PC-9 (cell line): Measurements from ENCODE around the gene ERBB4.

ENCODE experiments used
- EZH2 ChIP-seq: fragments of 200-600 bp; sonication (generic); IDR thresholded peaks from 2 replicates; pipeline ENCODE4 v1.8.0; 2017; ENCODE audit warnings: antibody characterized with exemption, low read depth
- TF ChIP-seq, protein P1 (sequence below): fragments of 200-600 bp; sonication (generic); conservative IDR thresholded peaks from 2 replicates; pipeline ENCODE4 v1.6.1; 2017; ENCODE audit warnings: mixed run types, antibody characterized with exemption, mild to moderate bottlenecking, moderate library complexity

DNA sequence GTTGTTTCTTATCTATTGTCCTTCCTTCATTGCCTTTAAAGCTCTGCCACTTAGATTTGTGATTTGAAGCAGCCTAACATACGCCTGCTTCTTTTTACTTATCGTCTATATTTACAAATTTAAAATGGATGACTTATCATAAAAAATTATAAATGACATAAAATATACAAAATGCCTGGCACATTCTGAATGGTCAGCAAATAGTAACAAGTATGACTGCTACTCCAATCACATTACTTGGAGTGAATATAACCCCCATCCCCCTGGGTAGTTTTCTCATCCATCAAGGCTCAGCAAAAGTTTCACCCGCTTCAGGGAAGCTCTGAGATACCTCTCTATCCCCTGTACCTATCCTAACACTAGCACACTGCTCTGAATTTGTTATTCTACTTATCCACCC lies 708.9 kb downstream of the ERBB4 start:
- TF ChIP-seq, protein P1, sequence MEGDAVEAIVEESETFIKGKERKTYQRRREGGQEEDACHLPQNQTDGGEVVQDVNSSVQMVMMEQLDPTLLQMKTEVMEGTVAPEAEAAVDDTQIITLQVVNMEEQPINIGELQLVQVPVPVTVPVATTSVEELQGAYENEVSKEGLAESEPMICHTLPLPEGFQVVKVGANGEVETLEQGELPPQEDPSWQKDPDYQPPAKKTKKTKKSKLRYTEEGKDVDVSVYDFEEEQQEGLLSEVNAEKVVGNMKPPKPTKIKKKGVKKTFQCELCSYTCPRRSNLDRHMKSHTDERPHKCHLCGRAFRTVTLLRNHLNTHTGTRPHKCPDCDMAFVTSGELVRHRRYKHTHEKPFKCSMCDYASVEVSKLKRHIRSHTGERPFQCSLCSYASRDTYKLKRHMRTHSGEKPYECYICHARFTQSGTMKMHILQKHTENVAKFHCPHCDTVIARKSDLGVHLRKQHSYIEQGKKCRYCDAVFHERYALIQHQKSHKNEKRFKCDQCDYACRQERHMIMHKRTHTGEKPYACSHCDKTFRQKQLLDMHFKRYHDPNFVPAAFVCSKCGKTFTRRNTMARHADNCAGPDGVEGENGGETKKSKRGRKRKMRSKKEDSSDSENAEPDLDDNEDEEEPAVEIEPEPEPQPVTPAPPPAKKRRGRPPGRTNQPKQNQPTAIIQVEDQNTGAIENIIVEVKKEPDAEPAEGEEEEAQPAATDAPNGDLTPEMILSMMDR = no peak
- TF ChIP-seq EZH2 = no peak
